Lower lobe of right lung (tissue), 2 donors: Measurements from ENCODE around the gene CPEB4. TPM values are rescaled to one million over a fixed set of nuclear protein-coding genes. Genes with fewer than 3 reads are reported as not detected.

Experiments
- ATAC-seq, 2 donors: fragments of 200-7000 bp; cut with Tn5 transposase; one replicate each; pipeline ENCODE4 v1.9.1; 2020 to 2022; ENCODE audit warnings: mild to moderate bottlenecking in 2 of 2, moderate library complexity in 2 of 2
- DNase-seq: peaks from one replicate; pipeline ENCODE4 v3.0.0-alpha.2; 2020
- H3K27ac ChIP-seq: fragments of 200-600 bp; one replicate; pipeline ENCODE4 v1.8.0; 2022
- H3K27me3 ChIP-seq: fragments of 200-600 bp; one replicate; pipeline ENCODE4 v1.8.0; 2022; ENCODE audit warnings: low read depth
- H3K36me3 ChIP-seq: fragments of 200-600 bp; one replicate; pipeline ENCODE4 v1.8.0; 2022; ENCODE audit warnings: mild to moderate bottlenecking
- H3K4me1 ChIP-seq: fragments of 200-600 bp; one replicate; pipeline ENCODE4 v1.8.0; 2022
- H3K4me3 ChIP-seq: fragments of 200-600 bp; one replicate; pipeline ENCODE4 v1.8.0; 2022; ENCODE audit warnings: mild to moderate bottlenecking
- H3K9me3 ChIP-seq: fragments of 200-600 bp; one replicate; pipeline ENCODE4 v1.8.0; 2022
- CTCF ChIP-seq: fragments of 200-600 bp; IDR thresholded peaks from one replicate; pipeline ENCODE4 v1.8.0; 2022; ENCODE audit warnings: antibody characterized with exemption, mild to moderate bottlenecking
- intact Hi-C: fragments of 100-400 bp; cut with DNase I; formaldehyde crosslinking; loops from one replicate; pipeline ENCODE4 v1.11.0; 2022
- total RNA-seq: library from RNA; stranded (reverse); fragmentation: NEBNext Ultra II Directional; extraction: Animal tissue kit (Norgen Biotek cat#: 25700); gene quantifications from one replicate; pipeline ENCODE4 v1.2.1, GENCODE V29; 2021
- donor health status: DM: no; HTN: yes; CAD: no; lungs with severe emphysema.

Gene CPEB4
- total RNA-seq, 1 donor from 2014 or later: 67.5 TPM

- no peak overlapping the region for H3K27ac ChIP-seq
- no peaks in the 10 kb centered on the region for H3K9me3 ChIP-seq
- H3K27me3 ChIP-seq: no peaks in the 10 kb centered on the region
- H3K36me3 ChIP-seq: no peaks in the 10 kb centered on the region
- peaks cover 23% of the 10 kb centered on the region for H3K4me1 ChIP-seq
- no peak for DNase-seq
- intact Hi-C loops: no loop called here
- no peak for ATAC-seq
- no peak for TF ChIP-seq CTCF
- H3K4me3 ChIP-seq: no peak overlapping the region
Measured at GRCh38 chr5:173880306-173880985, 7.7 kb upstream of the CPEB4 start.

GRCh38 chr5:173881811-173882575 lies 6.2 kb upstream of the CPEB4 start:
- Histone ChIP-seq H3K4me3 (no peak overlapping the region), H3K27me3 (no peaks in the 10 kb centered on the region), H3K27ac (no peak overlapping the region), H3K36me3 (no peaks in the 10 kb centered on the region), H3K9me3 (no peaks in the 10 kb centered on the region), H3K4me1 (peaks cover 31% of the 10 kb centered on the region)
- intact Hi-C loops: no loop called here
- DNase-seq: no peak
- no peak for ATAC-seq
- no peak for TF ChIP-seq CTCF

- Histone ChIP-seq H3K27me3 (no peaks in the 10 kb centered on the region), H3K27ac (no peak overlapping the region), H3K4me3 (no peak overlapping the region), H3K4me1 (peaks cover 37% of the 10 kb centered on the region), H3K36me3 (no peaks in the 10 kb centered on the region), H3K9me3 (no peaks in the 10 kb centered on the region)
- TF ChIP-seq CTCF: no peak
- DNase-seq: no peak
- intact Hi-C loops: no loop called here
- no peak for ATAC-seq
Measured at GRCh38 chr5:173882632-173883031, 5.5 kb upstream of the CPEB4 start.

GRCh38 chr5:173883347-173883924 lies 4.7 kb upstream of the CPEB4 start:
- no peak for ATAC-seq
- H3K27me3 ChIP-seq: no peaks in the 10 kb centered on the region
- no peak overlapping the region for H3K27ac ChIP-seq
- DNase-seq: no peak
- H3K9me3 ChIP-seq: no peaks in the 10 kb centered on the region
- no peak for TF ChIP-seq CTCF
- peaks cover 36% of the 10 kb centered on the region for H3K4me1 ChIP-seq
- H3K4me3 ChIP-seq: no peak overlapping the region
- no peaks in the 10 kb centered on the region for H3K36me3 ChIP-seq
- intact Hi-C loops: no loop called here

GRCh38 chr5:173884402-173885053 lies 3.6 kb upstream of the CPEB4 start:
- no peak for TF ChIP-seq CTCF
- H3K4me3 ChIP-seq: no peak overlapping the region
- H3K36me3 ChIP-seq: no peaks in the 10 kb centered on the region
- intact Hi-C loops: no loop called here
- H3K27ac ChIP-seq: peak overlapping the region; percentile 49
- ATAC-seq (no peak), DNase-seq (peak; percentile 44)
- peaks cover 31% of the 10 kb centered on the region for H3K4me1 ChIP-seq
- H3K27me3 ChIP-seq: no peaks in the 10 kb centered on the region
- no peaks in the 10 kb centered on the region for H3K9me3 ChIP-seq
